ENCODE measurements around the gene SEMA4A. TPM values are rescaled to one million over a fixed set of nuclear protein-coding genes. Genes with fewer than 3 reads are reported as not detected.
A peak's percentile ranks its signal among the peaks of the same experiment; 100 is the strongest.

SEMA4A gene
- polyA plus RNA-seq, 1 of the 3 experiments (the other 2 are of a cell fraction) = 1.3 TPM

DNA sequence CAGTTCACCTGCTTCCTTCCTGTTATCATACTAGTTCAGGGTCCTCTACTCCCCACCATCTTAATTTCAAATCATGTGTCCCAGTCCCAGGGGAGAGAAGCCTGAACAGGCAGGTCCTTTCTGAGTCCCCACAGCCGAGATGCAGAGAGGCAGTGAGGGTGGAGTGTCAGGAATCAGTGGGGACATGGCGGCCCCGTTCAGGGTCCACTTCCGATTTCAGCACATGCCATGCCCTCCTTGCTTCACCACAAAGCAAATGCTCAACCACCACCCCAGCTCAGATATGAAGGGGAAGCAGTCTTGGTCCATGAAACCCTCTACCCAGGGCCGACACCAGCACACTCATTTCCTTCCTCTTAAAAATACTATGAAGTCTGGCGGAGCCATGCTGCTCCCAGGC is 5.2 kb upstream of the SEMA4A start:
- WGBS (ENCODE audit: low lambda C conversion rate) = 100% methylated on average over 6 of the region's 6 CpGs
- Histone ChIP-seq H2AFZ (ENCODE audit: low read depth) (no peak overlapping the region), H3K36me3 (replicated peaks in 1 of 2; ENCODE audit: control insufficient read depth in 1 of 2, insufficient read depth in 2 of 2, low read length in 1 of 2) (no peaks in the 10 kb centered on the region), H3K9me2 (no peaks in the 10 kb centered on the region), H3K27ac (ENCODE audit: low read depth in 2 of 2, low read length in 1 of 2) (no peak overlapping the region), H3K79me2 (ENCODE audit: insufficient read depth) (no peaks in the 10 kb centered on the region), H3K4me1 (ENCODE audit: control insufficient read depth in 1 of 2, insufficient read depth in 2 of 2, low read depth in 1 of 2, low read length in 1 of 2) (peaks cover 12 to 15% of the 10 kb centered on the region in 2 experiments), H3K27me3 (ENCODE audit: insufficient read depth) (no peaks in the 10 kb centered on the region), H3F3A (replicated peaks; ENCODE audit: insufficient read depth) (peaks cover 42% of the 10 kb centered on the region), H4K20me1 (ENCODE audit: insufficient read depth) (peaks cover 13% of the 10 kb centered on the region), H3K4me2 (no peak overlapping the region), H3K4me3 (ENCODE audit: low read depth in 2 of 2, low read length in 1 of 2) (no peak overlapping the region), H3K9me3 (no peaks in the 10 kb centered on the region), H3K9ac (no peak overlapping the region)
- no peak for DNase-seq
- POLR2A ChIA-PET = interaction anchor here (0.6 kb wide), 1 partner anchor 69 kb away, joined by 5 read pairs; no protein-coding TSS in a partner anchor
- TF ChIP-seq FOXM1 (IDR thresholded peaks at IDR 0.05; ENCODE audit: low read depth) (no peak), YY1 (IDR thresholded peaks at IDR 0.05; ENCODE audit: low read depth) (no peak), TCF12 (IDR thresholded peaks at IDR 0.05) (no peak), POLR2AphosphoS5 (IDR thresholded peaks at IDR 0.05; ENCODE audit: low read depth, low read length) (no peak), NFIC (IDR thresholded peaks at IDR 0.05; ENCODE audit: borderline replicate concordance) (no peak), EP300 (IDR thresholded peaks at IDR 0.05; ENCODE audit: borderline replicate concordance in 1 of 2, low read depth in 1 of 2, low read length in 1 of 2) (no peak), JUND (IDR thresholded peaks at IDR 0.05) (no peak), GABPA (IDR thresholded peaks at IDR 0.05; ENCODE audit: low read depth) (no peak), EZH2phosphoT487 (IDR thresholded peaks at IDR 0.05; ENCODE audit: borderline replicate concordance, low read depth) (no peak), TEAD4 (IDR thresholded peaks at IDR 0.05; ENCODE audit: borderline replicate concordance, insufficient read depth) (no peak), CHD2 (IDR thresholded peaks at IDR 0.05; ENCODE audit: low read length, partially characterized antibody) (no peak)
- TF ChIP-seq, protein P1, sequence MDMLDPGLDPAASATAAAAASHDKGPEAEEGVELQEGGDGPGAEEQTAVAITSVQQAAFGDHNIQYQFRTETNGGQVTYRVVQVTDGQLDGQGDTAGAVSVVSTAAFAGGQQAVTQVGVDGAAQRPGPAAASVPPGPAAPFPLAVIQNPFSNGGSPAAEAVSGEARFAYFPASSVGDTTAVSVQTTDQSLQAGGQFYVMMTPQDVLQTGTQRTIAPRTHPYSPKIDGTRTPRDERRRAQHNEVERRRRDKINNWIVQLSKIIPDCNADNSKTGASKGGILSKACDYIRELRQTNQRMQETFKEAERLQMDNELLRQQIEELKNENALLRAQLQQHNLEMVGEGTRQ (IDR thresholded peaks at IDR 0.05; ENCODE audit: borderline replicate concordance, low read depth, low read length) = no peak
- CTCF ChIA-PET = interaction anchor here (1.0 to 40.5 kb wide), 9 partner anchors 14 to 135 kb away, joined by 3 to 1559 read pairs (median 6); partner anchors contain the start of genes MEX3A, PMF1 and SMG5

DNA sequence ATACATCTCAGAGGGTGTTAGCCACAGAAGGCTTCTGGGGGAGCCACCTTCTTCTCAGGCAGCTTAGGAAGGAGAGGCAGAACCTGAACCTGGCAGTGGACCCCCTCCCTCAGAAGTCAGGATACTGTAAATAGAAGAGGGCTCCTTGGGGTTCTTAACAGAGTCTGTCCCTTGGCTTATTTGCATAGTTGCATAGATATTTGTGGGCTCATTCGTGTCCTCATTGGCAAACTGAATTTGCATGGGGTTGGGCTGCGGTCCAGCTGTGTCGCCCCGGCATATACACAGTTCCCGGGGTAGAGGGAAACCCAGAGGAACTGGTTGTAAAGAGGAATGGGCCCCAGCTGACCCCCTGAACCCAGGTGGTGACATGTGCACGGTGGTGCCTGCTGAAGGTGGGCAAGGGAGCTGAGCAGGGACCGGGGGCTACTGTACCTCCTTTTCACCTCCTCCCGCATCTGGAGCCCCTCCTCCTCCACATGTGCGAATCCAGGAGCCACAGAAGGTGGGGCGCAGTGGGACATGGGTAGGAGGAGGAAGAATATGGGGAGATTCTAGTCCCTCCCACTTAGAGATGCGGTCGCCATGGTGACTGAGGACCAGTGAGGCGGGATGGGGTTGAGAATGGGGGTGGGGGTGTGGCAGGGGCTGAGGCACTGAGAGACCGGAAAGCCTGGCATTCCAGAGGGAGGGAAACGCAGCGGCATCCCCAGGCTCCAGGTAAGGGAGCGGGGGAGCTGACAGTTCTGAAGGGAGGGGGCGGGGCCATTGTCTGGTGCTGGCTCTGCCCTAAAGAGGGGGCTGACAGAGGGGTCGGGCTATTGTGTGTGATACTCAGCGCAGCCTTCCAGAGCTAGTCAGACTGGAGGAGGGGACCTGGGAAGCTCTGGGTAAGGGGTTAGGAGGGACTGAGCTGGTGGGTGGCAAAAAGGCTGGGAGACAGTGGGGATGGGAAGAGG is 3.7 kb upstream of the SEMA4A start:
- CTCF ChIA-PET = interaction anchor here (0.9 to 40.5 kb wide), 7 partner anchors 8 to 110 kb away, joined by 3 to 1559 read pairs (median 12); partner anchors contain the start of genes MEX3A and PMF1
- no peak overlapping the region for H2AFZ ChIP-seq (ENCODE audit: low read depth)
- H3K4me1 ChIP-seq (ENCODE audit: control insufficient read depth in 1 of 2, insufficient read depth in 2 of 2, low read depth in 1 of 2, low read length in 1 of 2) = peaks cover 12 to 15% of the 10 kb centered on the region in 2 experiments
- H3K9me3 ChIP-seq = no peaks in the 10 kb centered on the region
- H3K36me3 ChIP-seq (replicated peaks in 1 of 2; ENCODE audit: control insufficient read depth in 1 of 2, insufficient read depth in 2 of 2, low read length in 1 of 2) = no peaks in the 10 kb centered on the region
- peaks cover 29% of the 10 kb centered on the region for H3F3A ChIP-seq (replicated peaks; ENCODE audit: insufficient read depth)
- no peaks in the 10 kb centered on the region for H3K9me2 ChIP-seq
- 84% methylated on average over 18 of the region's 20 CpGs for WGBS (ENCODE audit: low lambda C conversion rate)
- no peak overlapping the region for H3K4me2 ChIP-seq
- no peak overlapping the region for H3K9ac ChIP-seq
- no peaks in the 10 kb centered on the region for H3K27me3 ChIP-seq (ENCODE audit: insufficient read depth)
- TF ChIP-seq, protein P2, sequence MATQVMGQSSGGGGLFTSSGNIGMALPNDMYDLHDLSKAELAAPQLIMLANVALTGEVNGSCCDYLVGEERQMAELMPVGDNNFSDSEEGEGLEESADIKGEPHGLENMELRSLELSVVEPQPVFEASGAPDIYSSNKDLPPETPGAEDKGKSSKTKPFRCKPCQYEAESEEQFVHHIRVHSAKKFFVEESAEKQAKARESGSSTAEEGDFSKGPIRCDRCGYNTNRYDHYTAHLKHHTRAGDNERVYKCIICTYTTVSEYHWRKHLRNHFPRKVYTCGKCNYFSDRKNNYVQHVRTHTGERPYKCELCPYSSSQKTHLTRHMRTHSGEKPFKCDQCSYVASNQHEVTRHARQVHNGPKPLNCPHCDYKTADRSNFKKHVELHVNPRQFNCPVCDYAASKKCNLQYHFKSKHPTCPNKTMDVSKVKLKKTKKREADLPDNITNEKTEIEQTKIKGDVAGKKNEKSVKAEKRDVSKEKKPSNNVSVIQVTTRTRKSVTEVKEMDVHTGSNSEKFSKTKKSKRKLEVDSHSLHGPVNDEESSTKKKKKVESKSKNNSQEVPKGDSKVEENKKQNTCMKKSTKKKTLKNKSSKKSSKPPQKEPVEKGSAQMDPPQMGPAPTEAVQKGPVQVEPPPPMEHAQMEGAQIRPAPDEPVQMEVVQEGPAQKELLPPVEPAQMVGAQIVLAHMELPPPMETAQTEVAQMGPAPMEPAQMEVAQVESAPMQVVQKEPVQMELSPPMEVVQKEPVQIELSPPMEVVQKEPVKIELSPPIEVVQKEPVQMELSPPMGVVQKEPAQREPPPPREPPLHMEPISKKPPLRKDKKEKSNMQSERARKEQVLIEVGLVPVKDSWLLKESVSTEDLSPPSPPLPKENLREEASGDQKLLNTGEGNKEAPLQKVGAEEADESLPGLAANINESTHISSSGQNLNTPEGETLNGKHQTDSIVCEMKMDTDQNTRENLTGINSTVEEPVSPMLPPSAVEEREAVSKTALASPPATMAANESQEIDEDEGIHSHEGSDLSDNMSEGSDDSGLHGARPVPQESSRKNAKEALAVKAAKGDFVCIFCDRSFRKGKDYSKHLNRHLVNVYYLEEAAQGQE (IDR thresholded peaks at IDR 0.05; ENCODE audit: low read depth, low read length) = no peak
- no peak for TF ChIP-seq RCOR1 (IDR thresholded peaks at IDR 0.05; ENCODE audit: low read length)
- TF ChIP-seq JUND (IDR thresholded peaks at IDR 0.05) = no peak
- TF ChIP-seq, protein P3, sequence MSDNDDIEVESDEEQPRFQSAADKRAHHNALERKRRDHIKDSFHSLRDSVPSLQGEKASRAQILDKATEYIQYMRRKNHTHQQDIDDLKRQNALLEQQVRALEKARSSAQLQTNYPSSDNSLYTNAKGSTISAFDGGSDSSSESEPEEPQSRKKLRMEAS (IDR thresholded peaks at IDR 0.05; ENCODE audit: low read depth) = no peak
- no peak for TF ChIP-seq TEAD4 (IDR thresholded peaks at IDR 0.05; ENCODE audit: borderline replicate concordance, insufficient read depth)
- TF ChIP-seq, protein P1 (IDR thresholded peaks at IDR 0.05; ENCODE audit: borderline replicate concordance, low read depth, low read length) = no peak
- no peak for TF ChIP-seq NFIC (IDR thresholded peaks at IDR 0.05; ENCODE audit: borderline replicate concordance)
- no peak for TF ChIP-seq TCF12 (IDR thresholded peaks at IDR 0.05)
- no peak for TF ChIP-seq POLR2AphosphoS5 (IDR thresholded peaks at IDR 0.05; ENCODE audit: low read depth, low read length)
- POLR2A ChIA-PET = interaction anchor here (0.5 kb wide), 1 partner anchor 75 kb away, joined by 3 read pairs; no protein-coding TSS in a partner anchor
- DNase-seq = peak; percentile 17
- peaks cover 8% of the 10 kb centered on the region for H4K20me1 ChIP-seq (ENCODE audit: insufficient read depth)
- H3K79me2 ChIP-seq (ENCODE audit: insufficient read depth) = no peaks in the 10 kb centered on the region
- no peak overlapping the region for H3K4me3 ChIP-seq (ENCODE audit: low read depth in 2 of 2, low read length in 1 of 2)
- no peak overlapping the region for H3K27ac ChIP-seq (ENCODE audit: low read depth in 2 of 2, low read length in 1 of 2)
